ENCODE results near the gene CCDC183. TPM values are rescaled to one million over a fixed set of nuclear protein-coding genes. Genes with fewer than 3 reads are reported as not detected.

CCDC183 gene
- total RNA-seq, 1 donor from 2014 or later = 0.84 TPM

GRCh38 chr9:136793086-136793946 lies 2.8 kb upstream of the CCDC183 start:
- Histone ChIP-seq H3K4me2 (ENCODE audit: low read length) (no peak overlapping the region), H3K9me3 (ENCODE audit: insufficient read depth, low read depth, low read length) (no peaks in the 10 kb centered on the region), H3K79me2 (ENCODE audit: insufficient read depth, low read length) (peaks cover 9% of the 10 kb centered on the region), H3K36me3 (ENCODE audit: insufficient read depth, low read length) (no peaks in the 10 kb centered on the region), H3K4me1 (ENCODE audit: insufficient read depth, low read length) (peaks cover 18% of the 10 kb centered on the region), H3K4me3 (ENCODE audit: insufficient read depth, low read depth, low read length) (no peak overlapping the region), H3K27ac (ENCODE audit: low read depth, low read length) (no peak overlapping the region), H3K9ac (ENCODE audit: low read length) (no peak overlapping the region), H2AFZ (ENCODE audit: low read depth, low read length) (no peak overlapping the region), H4K20me1 (ENCODE audit: insufficient read depth, low read length) (peaks cover 22% of the 10 kb centered on the region), H3K27me3 (ENCODE audit: insufficient read depth, low read length) (peaks cover 3% of the 10 kb centered on the region)
- Mint-ChIP-seq H3K27me3 (ENCODE audit: low read depth, unreplicated experiment) (no peaks in the 10 kb centered on the region), H3K36me3 (ENCODE audit: low read depth, unreplicated experiment) (peaks cover 6% of the 10 kb centered on the region), H3K4me1 (ENCODE audit: low read depth, unreplicated experiment) (peaks cover 15% of the 10 kb centered on the region), H3K9me3 (ENCODE audit: unreplicated experiment) (no peaks in the 10 kb centered on the region), H3K27ac (ENCODE audit: unreplicated experiment) (no peak overlapping the region), H3K4me3 (ENCODE audit: unreplicated experiment) (peak overlapping the region; percentile 41)
- DNase-seq (ENCODE audit: low read depth) (no peak), FAIRE-seq (no peak)
- TF ChIP-seq, protein P1, sequence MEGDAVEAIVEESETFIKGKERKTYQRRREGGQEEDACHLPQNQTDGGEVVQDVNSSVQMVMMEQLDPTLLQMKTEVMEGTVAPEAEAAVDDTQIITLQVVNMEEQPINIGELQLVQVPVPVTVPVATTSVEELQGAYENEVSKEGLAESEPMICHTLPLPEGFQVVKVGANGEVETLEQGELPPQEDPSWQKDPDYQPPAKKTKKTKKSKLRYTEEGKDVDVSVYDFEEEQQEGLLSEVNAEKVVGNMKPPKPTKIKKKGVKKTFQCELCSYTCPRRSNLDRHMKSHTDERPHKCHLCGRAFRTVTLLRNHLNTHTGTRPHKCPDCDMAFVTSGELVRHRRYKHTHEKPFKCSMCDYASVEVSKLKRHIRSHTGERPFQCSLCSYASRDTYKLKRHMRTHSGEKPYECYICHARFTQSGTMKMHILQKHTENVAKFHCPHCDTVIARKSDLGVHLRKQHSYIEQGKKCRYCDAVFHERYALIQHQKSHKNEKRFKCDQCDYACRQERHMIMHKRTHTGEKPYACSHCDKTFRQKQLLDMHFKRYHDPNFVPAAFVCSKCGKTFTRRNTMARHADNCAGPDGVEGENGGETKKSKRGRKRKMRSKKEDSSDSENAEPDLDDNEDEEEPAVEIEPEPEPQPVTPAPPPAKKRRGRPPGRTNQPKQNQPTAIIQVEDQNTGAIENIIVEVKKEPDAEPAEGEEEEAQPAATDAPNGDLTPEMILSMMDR (IDR thresholded peaks at IDR 0.05; ENCODE audit: insufficient read depth, low read depth, low read length) = no peak
- TF ChIP-seq EZH2 (IDR thresholded peaks at IDR 0.05; ENCODE audit: insufficient read depth, low read length) = no peak

- Mint-ChIP-seq H3K27ac (ENCODE audit: unreplicated experiment) (no peak overlapping the region), H3K9me3 (ENCODE audit: unreplicated experiment) (no peaks in the 10 kb centered on the region), H3K36me3 (ENCODE audit: low read depth, unreplicated experiment) (peaks cover 6% of the 10 kb centered on the region), H3K4me3 (ENCODE audit: unreplicated experiment) (no peak overlapping the region), H3K27me3 (ENCODE audit: low read depth, unreplicated experiment) (no peaks in the 10 kb centered on the region), H3K4me1 (ENCODE audit: low read depth, unreplicated experiment) (peaks cover 15% of the 10 kb centered on the region)
- no peak overlapping the region for H3K9ac ChIP-seq (ENCODE audit: low read length)
- H3K9me3 ChIP-seq (ENCODE audit: insufficient read depth, low read depth, low read length) = no peaks in the 10 kb centered on the region
- no peak for DNase-seq (ENCODE audit: low read depth)
- H3K27ac ChIP-seq (ENCODE audit: low read depth, low read length) = no peak overlapping the region
- H3K27me3 ChIP-seq (ENCODE audit: insufficient read depth, low read length) = peaks cover 14% of the 10 kb centered on the region
- peaks cover 18% of the 10 kb centered on the region for H3K4me1 ChIP-seq (ENCODE audit: insufficient read depth, low read length)
- no peak for FAIRE-seq
- TF ChIP-seq, protein P1 (IDR thresholded peaks at IDR 0.05; ENCODE audit: insufficient read depth, low read depth, low read length) = no peak
- TF ChIP-seq EZH2 (IDR thresholded peaks at IDR 0.05; ENCODE audit: insufficient read depth, low read length) = no peak
- no peak overlapping the region for H3K4me3 ChIP-seq (ENCODE audit: insufficient read depth, low read depth, low read length)
- H3K36me3 ChIP-seq (ENCODE audit: insufficient read depth, low read length) = no peaks in the 10 kb centered on the region
- peaks cover 22% of the 10 kb centered on the region for H4K20me1 ChIP-seq (ENCODE audit: insufficient read depth, low read length)
- no peak overlapping the region for H3K4me2 ChIP-seq (ENCODE audit: low read length)
- peaks cover 9% of the 10 kb centered on the region for H3K79me2 ChIP-seq (ENCODE audit: insufficient read depth, low read length)
- H2AFZ ChIP-seq (ENCODE audit: low read depth, low read length) = no peak overlapping the region
These were observed 1.7 kb upstream of the CCDC183 start for GRCh38 chr9:136794281-136794999.

Measured in astrocyte (in vitro differentiated cells and primary cell).